Stimulated activated naive CD8-positive, alpha-beta T cell treated with anti-CD3 and anti-CD28 coated beads, Interleukin-15, Interleukin-2, amounts not matched to agents 100 U/mL and 50 U/mL, for 24 hours (primary cell): ENCODE data around the gene TENT4A.

Source experiments
- ATAC-seq: fragments of 150-1000 bp; cut with Tn5 transposase; one replicate; pipeline ENCODE4 v1.10.0; 2021
- DNase-seq: peaks from one replicate; pipeline ENCODE4 v3.0.0; 2021

TENT4A gene

DNA sequence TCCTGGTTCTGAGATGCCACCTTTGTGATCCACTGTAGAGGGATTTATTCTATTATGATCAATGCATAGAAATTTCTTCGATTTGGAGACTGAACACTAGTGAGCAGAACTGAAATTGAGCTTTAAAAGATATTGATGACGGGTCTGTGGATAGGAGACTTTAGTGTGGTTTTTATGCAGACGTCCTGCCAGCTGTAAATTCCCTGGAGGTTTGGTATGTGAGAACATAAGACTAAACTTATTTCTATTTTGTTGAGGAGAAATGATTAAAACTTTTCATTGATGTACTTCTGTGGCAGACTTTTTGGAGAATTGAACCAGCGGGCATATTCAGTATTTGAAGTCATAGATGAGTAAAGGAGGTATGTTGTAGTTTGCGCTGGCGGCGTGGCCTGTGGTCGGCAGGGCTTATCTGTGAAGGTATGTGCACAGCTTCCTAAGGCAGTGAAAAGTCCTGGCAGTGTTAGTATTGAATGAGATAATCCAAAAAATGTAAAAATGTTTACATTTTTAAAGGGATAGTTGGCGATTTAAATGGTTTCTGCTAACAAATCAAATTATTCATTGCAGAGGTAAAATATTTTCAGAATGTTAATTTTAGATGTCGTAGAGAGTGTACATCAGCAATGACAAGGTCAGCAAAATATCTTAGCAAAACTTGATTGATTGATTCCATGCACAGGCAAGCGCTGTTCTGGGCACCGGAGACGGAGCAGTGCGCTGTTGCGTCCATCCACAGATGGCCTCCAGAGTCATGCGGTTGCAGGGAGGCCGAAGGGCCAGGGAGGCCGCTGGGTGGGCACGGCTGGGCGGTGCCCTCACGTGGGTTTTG is 20.4 kb downstream of the TENT4A start:
- no peak for ATAC-seq
- no peak for DNase-seq

DNA sequence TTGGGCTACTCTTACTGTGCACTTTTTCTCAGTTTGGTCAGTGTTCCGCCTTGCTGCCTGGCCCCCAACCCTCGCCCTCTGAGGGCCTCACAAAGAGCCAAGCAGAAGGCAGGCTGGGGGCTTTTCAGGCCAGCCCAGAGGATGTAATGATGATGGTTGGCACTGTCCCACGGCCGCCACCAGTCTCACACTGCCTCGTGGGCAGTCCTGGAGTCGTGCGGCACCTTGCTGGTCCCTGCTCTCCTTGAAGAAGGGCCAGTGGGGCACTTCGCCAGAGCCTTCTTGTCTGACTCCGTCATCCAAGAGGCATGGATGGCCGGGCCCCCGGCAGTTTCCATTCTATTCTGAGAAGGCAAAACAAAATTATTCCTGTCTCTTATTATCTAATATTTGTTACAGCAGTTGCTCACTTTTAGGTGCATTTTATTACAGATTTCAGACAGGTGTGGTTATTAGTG is 21.0 kb downstream of the TENT4A start:
- DNase-seq, result no peak
- no peak for ATAC-seq

DNA sequence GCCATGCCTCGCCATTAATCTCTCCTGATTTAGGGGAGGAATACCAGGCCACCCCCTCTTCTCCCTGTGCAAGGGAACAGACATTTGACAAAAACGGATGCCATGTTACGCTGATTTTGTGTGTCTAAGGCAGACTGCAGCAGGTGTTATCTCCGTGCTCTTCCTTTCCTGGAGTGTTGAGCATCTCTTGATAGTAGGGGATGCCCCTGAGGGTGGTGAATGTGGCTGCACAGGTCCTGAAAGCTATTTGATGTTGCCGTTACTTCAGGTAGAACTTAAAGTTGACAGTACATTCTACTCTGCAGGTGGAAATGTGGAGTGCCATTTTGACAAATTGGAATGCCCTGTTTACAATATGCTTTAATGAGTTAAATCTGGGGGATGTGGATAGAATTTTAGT is 21.5 kb downstream of the TENT4A start:
- DNase-seq, result no peak

DNA sequence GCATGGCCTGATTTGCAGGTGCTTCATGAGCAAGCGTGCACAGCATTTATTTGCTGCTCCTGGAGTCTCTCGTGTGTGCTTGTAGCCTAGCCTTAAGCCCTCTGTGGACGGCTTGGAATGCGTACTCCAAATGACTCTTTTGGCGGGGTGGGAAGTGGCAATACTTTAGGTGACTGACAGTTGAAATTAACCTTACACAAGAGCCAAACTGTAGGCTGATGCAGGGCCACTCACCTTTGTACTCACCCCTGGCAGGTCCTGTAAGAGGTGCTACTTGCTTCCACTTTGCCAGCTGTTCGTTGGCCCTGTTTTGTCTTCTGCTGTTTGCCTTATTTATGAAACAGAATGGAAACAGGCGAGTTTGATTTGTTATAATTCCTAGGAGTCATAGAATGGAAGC is 22.9 kb downstream of the TENT4A start:
- DNase-seq, result no peak
- ATAC-seq, result no peak

More for the DNA sequence above, 21.5 kb downstream of the TENT4A start:
- ATAC-seq, result no peak

DNA sequence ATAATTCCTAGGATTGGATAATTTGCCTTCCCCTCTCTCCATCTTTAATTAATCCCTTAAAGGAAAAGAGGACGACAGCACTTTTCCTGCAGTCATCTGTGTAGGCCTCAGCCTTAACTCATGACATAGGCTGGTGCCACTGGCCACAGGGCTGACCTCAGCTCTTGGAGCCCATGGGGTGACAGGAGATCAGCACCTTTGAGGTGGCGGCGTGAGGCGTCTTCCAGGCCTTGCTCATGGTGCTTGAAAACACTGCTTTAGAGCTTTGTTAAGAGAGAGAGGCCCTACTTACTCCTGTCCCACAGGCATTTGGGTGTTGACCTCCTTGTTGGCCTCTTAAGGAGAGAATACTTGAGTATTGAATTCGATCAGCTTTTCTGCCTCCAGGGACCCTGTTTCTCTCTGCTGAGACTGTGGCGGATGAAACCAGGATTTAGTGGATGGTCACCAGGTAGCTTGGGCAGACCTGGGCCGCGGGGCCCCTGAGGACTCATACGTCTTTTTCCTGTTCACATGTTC is 23.4 kb downstream of the TENT4A start:
- ATAC-seq (no peak), DNase-seq (no peak)

DNA sequence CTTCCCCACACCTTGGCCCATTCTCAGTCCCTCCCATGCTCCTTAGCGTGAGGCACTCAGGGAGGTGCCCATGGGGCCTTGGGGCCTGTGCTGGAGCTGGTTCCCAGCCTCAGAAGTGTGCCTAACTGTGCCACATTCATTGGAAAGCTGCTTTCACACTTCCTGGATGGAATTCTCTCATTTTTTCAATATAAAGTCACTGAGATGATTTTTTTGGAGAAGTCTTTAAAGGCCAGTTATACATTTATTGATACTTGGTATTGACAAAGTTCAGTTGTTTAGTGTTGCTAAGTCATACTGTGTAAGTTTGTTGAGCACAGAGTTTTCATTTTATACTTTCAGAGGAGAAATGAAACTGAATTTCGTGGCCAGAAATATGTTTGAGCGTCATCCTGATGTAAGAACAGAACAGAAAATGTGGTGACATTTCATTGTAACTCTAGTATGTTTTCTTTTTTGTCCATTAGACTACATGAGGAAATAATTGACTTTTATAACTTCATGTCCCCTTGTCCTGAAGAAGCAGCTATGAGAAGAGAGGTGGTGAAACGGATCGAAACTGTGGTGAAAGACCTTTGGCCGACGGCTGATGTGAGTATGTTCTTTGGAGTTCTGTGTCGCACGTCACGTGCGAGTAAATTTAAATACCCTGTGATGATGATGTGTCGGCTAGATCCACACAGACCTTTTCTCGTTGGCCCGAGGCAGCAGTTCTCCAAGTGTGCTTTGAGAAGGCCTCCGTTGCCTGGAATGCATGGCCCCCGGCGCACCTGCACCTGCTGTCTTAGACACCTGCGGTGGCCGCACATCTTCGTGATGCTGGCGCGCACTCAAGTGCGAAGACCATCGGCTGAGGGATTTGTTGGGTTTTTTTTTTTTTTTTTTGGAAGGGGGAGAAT is 24.1 kb downstream of the TENT4A start:
- DNase-seq, result no peak
- ATAC-seq, result peak; percentile 58

DNA sequence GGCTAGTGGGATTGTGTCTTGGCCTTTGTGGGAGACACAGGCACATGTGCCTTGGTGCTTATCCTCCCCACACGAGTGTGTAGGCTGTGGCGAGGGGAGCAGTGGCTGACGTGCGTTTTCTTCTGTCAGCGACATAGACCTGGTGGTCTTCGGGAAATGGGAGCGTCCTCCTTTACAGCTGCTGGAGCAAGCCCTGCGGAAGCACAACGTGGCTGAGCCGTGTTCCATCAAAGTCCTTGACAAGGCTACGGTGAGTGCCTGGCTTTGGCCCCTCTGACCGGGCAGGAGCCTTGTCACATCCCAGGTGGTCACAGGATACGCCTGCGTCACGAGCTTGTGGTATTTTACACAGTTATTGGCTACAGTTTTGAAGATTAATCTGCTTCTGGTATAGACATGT is 26.4 kb downstream of the TENT4A start:
- ATAC-seq (no peak), DNase-seq (no peak)

DNA sequence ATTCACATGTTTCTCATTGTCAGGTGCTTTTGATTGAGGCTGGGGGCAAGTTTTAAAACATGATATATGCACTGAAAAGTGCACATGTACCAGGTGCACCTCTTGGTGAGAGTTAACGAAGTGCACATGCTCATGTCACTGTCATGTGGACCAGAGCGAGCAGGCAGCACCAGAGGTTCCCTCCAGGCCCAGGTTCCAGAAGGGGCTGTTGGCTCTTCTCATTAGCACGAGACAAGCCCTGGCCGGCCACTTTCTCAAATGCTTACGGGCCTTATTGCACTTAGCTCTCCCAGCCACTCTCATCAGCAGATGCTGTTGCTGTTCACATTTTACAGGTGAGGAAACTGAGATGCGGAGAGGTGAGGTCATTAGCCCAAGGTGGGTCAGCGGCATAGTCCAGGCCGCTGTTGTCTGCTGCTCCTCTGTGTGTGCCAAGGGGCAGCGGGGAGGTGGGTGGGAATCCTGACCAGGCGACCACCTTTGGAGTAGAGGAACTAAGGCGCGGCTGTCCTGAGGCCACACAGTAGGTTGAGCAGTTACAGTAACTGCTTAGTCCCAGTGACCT is 27.4 kb downstream of the TENT4A start:
- DNase-seq (no peak), ATAC-seq (no peak)

DNA sequence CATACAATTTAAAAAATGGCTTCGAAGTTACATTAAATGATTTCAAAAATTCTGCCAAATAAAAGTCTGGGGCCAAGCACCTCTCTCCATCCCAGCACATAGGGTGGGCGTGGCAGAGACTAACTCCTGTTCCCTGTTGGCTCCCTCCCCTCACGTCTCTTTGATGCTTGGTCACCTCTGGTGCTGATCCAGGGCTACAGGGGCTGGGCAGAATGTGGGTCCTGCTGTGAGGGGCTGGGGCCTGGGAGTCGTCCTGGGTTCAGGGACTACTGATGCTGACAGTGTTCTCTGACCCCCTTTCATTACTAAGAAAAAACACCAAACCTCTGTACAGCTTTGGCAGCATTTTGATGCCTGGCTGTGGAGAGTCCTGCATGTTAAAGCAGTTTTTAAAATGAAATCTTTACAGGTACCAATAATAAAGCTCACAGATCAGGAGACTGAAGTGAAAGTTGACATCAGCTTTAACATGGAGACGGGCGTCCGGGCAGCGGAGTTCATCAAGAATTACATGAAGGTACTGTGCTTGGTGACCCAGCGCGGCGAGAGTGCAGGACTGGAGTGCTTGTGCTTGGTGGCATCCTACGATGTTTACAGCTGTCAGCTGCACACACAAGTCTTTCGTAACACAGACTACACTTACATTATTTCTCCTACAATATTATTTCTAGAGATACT is 29.0 kb downstream of the TENT4A start:
- DNase-seq, result no peak
- no peak for ATAC-seq

DNA sequence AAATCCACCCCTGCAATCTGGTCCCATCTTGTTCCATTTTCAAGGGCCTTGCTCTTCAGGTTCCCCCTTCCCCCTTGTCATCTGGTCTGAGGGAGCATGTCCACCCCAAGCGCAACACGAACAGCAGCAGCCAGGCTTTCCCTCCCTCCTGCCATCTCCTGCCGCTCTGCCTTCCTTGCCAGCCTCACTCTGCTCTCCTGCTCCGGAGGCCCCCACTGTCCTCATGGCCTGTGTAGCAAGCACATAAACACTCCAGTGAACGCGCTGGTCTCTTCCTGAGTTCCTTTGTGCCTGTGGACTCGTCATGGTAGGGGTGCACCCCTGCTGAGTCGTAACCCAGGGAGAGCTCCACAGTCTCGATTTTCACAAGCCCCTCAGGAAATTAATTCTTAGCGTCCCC is 29.9 kb downstream of the TENT4A start:
- DNase-seq (no peak), ATAC-seq (no peak)

DNA sequence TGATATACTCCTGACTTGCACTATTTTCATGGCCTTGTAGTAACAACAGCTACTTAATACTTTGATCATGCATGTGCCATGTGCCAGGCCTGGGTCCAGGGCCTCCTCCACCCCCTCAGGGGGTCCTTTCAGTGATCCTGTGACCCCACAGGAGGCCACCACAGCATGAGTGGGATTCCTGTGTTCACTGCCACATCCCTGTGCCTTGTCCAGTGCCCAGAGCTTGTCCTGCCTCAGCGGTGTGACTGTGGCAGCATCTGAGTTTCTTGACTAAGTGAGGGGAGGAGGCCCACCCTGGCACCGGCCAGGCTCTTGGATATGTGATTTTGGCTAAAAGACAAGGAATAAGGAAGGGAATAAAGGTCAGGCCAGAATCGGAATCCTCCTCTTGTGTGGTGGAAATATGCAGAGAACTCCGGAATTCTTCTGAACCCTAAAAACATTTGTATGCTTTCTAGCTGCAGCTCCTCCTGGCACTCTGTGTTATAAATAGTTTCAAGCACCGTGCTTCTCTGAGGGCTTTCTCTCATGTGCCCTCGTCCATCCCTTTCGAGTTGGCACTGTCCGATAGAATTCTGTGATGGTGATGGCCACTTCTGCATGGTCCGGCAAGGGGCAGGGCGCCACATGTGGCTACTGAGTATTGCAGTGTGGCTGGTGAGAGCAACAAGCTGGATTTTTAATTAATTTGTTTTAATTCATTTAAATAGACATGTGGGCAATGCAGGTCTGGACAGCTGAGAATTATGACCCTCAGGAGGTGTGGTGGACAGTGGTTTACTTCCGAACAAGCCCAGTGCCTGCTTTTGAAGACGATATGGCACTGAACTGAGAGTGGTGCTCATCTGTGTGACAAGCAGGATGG is 31.8 kb downstream of the TENT4A start:
- DNase-seq, result no peak
- no peak for ATAC-seq

DNA sequence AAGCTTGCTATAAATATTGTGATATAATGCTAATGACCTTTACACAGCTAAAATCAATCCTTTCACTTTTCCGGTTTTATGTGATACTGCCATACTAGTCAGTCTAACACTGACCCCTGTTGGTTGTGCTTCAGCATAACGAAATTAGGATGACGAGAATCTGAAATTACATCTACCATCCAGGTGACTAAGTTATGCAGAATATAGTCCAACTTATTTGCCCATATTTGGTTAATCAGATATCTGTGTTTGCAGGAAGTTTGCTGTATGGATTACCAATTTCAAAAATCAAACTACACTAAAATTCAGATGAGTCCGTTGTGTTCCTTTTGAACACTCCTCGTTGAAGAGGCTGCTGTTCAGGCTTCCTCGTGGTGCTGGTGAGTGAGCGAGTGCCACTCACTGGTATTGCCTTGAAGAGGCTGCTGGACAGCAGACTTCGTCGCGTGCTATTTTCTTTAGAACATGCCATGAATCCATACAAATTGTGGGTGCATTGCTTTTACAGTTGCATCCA is 32.5 kb downstream of the TENT4A start:
- ATAC-seq, result peak; percentile 24

DNA sequence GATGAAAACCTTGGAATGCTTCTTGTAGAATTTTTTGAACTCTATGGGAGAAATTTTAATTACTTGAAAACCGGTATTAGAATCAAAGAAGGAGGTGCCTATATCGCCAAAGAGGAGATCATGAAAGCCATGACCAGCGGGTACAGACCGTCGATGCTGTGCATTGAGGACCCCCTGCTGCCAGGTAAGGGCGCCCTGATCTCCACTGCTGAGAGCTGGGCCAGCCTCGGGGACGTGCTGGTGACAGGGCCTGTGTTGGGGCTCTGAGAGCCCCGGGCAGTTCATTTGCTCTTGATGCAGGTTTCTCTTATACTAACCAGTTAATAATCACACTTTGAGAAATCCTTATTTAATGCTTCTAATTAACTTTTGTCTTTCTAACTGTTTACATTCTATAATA is 33.0 kb downstream of the TENT4A start:
- DNase-seq (no peak), ATAC-seq (no peak)

More for the DNA sequence above, 32.5 kb downstream of the TENT4A start:
- no peak for DNase-seq

DNA sequence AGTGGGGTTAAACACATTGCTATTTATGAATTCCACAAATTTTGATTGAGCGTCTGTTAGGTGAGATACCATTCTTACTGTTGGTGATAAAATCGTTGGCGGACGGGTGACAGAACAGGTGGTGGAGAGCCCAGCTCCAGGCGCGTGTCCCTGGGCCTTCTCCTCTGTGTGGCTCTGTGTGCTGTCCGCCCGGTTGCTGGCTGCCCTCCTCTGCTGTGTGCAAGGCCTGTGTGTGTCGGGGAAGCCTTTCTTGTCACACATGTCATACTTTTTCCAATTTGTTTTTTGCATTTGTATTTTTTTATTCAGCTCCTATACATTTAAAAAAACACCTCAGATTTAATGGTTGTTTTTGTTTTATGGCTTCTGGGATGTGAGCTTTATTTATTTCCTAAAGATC is 33.9 kb downstream of the TENT4A start:
- no peak for DNase-seq
- no peak for ATAC-seq

DNA sequence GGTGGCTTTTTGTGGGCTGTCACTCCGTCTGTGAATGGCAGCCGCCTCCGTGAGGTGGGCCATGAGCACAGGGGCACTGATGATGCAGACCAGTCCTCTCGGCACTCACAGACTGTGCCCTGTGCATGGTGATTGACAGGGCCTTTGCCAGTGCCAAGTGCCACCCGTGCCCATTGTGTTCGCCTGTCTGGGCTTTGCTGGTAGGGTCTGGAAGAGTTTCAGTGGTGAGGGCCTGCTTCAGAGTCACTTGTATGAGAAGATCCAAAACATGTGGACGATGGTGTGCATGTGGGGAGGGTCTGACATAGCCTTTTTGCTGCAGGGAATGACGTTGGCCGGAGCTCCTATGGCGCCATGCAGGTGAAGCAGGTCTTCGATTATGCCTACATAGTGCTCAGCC is 34.9 kb downstream of the TENT4A start:
- no peak for DNase-seq
- ATAC-seq, result no peak

DNA sequence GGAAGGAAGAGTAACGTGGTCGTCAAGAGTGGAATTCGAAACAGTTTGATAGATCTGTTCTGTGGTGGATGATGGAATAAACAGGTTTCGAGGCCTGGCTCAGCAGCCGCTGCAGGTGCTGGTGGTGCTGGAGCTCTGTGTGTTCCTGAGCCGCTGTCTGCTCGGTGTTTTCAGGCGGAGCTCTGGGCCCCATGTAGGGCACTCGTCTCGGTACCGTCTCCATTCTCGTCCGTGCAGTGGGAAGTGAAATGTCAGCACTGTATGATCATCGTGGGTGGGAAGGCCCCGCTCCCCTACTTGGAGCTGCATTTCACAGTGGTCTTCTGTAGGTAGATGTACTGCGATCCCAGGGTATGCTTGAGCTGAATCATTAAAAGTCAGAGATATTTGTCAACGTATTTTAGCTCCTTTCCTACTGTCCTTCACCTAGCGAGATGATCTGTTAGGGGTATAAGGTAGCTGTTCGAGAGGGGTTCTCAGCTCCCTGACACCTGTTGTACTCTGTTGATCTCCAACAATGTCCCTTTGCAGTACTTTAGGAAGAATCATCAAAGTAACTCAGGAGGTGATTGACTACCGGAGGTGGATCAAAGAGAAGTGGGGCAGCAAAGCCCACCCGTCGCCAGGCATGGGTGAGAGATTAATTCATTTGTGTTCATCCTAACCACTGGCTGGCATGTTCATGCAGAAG is 35.9 kb downstream of the TENT4A start:
- DNase-seq (no peak), ATAC-seq (no peak)

DNA sequence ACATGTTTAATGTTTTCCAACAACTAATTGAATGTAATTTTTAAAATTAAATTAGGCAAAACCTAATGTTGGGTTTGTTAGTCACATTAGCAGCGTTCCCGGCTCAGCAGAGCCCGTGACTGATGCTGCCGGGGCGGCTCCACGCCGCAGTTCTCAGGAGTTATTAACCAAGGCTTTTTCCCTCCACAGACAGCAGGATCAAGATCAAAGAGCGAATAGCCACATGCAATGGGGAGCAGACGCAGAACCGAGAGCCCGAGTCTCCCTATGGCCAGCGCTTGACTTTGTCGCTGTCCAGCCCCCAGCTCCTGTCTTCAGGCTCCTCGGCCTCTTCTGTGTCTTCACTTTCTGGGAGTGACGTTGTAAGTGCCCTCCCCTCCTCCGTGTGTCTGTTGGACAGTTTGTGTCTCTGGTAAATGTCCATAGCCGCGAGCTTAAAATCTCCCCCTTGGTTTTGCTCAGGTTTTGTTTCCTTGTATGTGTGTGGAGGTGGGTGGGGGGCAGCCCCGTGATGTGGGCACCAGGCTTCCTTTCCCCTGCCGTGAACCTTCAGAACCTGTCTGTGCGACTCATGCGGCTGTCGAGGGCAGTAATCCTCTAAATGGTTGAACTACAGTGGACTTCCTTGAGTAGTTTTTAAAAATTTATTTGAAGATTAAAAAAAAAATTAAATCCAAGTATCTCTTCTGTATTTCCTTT is 37.1 kb downstream of the TENT4A start:
- DNase-seq (no peak), ATAC-seq (no peak)

DNA sequence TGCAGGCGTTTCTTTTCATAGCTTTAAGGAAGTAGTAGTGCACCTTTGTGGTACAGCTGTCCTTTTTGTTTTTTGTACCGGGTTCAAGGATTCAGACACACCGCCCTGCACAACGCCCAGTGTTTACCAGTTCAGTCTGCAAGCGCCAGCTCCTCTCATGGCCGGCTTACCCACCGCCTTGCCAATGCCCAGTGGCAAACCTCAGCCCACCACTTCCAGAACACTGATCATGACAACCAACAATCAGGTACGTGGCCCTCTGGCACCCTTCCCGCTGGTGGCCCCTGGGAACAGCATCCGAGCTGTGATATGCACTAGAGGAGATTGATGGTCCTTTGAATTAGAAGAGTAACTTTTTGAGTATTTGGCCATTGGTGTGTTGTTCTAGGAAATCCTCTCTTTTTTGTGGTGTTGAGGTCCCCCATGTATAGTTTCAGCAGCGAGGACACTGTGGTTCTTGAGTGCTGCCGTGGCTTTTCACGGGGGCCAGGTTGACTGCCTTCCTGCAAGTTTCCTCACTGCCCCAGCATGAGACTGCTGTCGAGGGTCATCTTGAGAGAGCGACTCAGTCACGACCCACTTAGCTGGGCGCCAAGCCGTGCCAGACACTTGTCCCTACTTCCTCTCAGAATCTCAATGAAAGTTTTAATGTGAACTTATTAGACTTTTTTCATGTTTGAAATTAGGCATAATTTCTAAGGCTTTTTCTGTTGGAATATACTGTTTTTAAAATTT is 37.9 kb downstream of the TENT4A start:
- ATAC-seq, result no peak
- no peak for DNase-seq

DNA sequence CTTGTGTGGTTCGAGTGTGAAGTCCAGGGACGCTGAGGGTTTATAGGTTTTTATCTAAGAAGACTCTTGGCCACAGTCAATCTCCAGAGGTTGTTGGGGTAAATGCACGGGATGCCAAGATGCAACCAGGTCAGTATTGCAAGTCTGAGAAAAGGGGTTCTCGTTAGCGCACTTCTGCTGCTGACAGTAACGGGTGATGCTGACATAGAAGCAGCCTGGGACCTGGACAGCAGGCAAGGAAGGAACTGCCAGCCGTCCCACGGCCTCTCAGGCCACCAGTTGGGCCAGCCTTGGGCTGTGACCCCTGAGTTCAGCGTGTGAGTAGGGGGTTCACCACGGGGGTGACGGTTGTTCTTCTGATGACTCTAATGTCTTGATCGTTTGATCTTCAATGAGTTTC is 39.0 kb downstream of the TENT4A start:
- no peak for DNase-seq
- no peak for ATAC-seq
